CD14-positive monocyte (primary cell): ENCODE data around the gene RARRES1. TPM values are rescaled to one million over a fixed set of nuclear protein-coding genes. Genes with fewer than 3 reads are reported as not detected.

ENCODE experiments used
- DNase-seq, 3 donors: peaks; one replicate each; pipeline ENCODE4 v3.0.0-alpha.2; 2011 to 2022
- H2AFZ ChIP-seq: 2 replicates; pipeline ENCODE4 v1.6.0; 2012; ENCODE audit warnings: mild to moderate bottlenecking, low read depth, low read length, inconsistent platforms; ENCODE audit not compliant: insufficient read depth, poor library complexity, severe bottlenecking
- H3K27ac ChIP-seq, 2 donors: 1 replicate in 1 of 2; 2 replicates in 1 of 2; pipeline ENCODE4 v1.5.1; 2012 to 2013; ENCODE audit warnings: low read length in 2 of 2, control low read depth in 1 of 2, inconsistent platforms in 1 of 2, low read depth in 1 of 2, mild to moderate bottlenecking in 1 of 2
- H3K27me3 ChIP-seq, 2 donors: one replicate each; pipeline versions ENCODE4 v1.6.0 to v1.6.1; 2011 to 2013; ENCODE audit warnings: low read length in 2 of 2; ENCODE audit not compliant: control insufficient read depth in 2 of 2, insufficient read depth in 2 of 2
- H3K36me3 ChIP-seq, 2 donors: replicated peaks in 1 of 2; 1 replicate in 1 of 2; 2 replicates in 1 of 2; pipeline versions ENCODE4 v1.5.1 to v1.6.1; 2012 to 2013; ENCODE audit warnings: low read length in 2 of 2, control low read depth in 1 of 2, inconsistent platforms in 1 of 2, mild to moderate bottlenecking in 1 of 2; ENCODE audit not compliant: insufficient read depth in 2 of 2, control insufficient read depth in 1 of 2
- H3K4me1 ChIP-seq, 2 donors: 1 replicate in 1 of 2; 2 replicates in 1 of 2; pipeline versions ENCODE4 v1.5.1 to v1.6.1; 2012 to 2013; ENCODE audit warnings: low read length in 2 of 2, control low read depth in 1 of 2, inconsistent platforms in 1 of 2, mild to moderate bottlenecking in 1 of 2, moderate library complexity in 1 of 2; ENCODE audit not compliant: insufficient read depth in 2 of 2, control insufficient read depth in 1 of 2
- H3K4me2 ChIP-seq: replicated peaks from 2 replicates; pipeline ENCODE3; 2012; ENCODE audit warnings: low read length, moderate library complexity, mild to moderate bottlenecking; ENCODE audit not compliant: poor library complexity, severe bottlenecking; ENCODE audit errors: extremely low read depth
- H3K4me3 ChIP-seq, 3 experiments: fragments of 200-600 bp in 1 of 3; sonication (generic) in 1 of 3; replicated peaks in 1 of 3; 1 replicate in 2 of 3; 2 replicates in 1 of 3; pipeline ENCODE4 v1.5.1; 2011 to 2013; ENCODE audit warnings: low read length in 3 of 3, mild to moderate bottlenecking in 3 of 3, control low read depth in 2 of 3, low read depth in 2 of 3, inconsistent platforms in 1 of 3, moderate library complexity in 1 of 3
- H3K79me2 ChIP-seq: 2 replicates; pipeline ENCODE4 v1.6.0; 2012; ENCODE audit warnings: mild to moderate bottlenecking, control low read depth, inconsistent platforms, low read length, moderate library complexity; ENCODE audit not compliant: insufficient read depth
- H3K9ac ChIP-seq: 2 replicates; pipeline ENCODE4 v1.6.0; 2017; ENCODE audit warnings: low read length, mild to moderate bottlenecking; ENCODE audit not compliant: insufficient read depth, poor library complexity, severe bottlenecking
- H3K9me3 ChIP-seq, 2 donors: replicated peaks in 1 of 2; 1 replicate in 1 of 2; 2 replicates in 1 of 2; pipeline versions ENCODE4 v1.5.1 to v1.6.1; 2012 to 2013; ENCODE audit warnings: low read length in 2 of 2, control low read depth in 1 of 2; ENCODE audit not compliant: control insufficient read depth in 1 of 2, insufficient read depth in 1 of 2
- H4K20me1 ChIP-seq: 2 replicates; pipeline ENCODE4 v1.6.0; 2012; ENCODE audit warnings: mild to moderate bottlenecking, low read length, control low read depth, moderate library complexity; ENCODE audit not compliant: insufficient read depth
- H3K27ac Mint-ChIP-seq, 7 donors: one replicate each; pipeline ENCODE4 v1.8.0; 2020; ENCODE audit warnings: mild to moderate bottlenecking in 7 of 7, mixed read lengths in 7 of 7, moderate library complexity in 6 of 7, inconsistent platforms in 2 of 7
- H3K27me3 Mint-ChIP-seq, 3 donors: one replicate each; pipeline ENCODE4 v1.8.0; 2021 to 2022; ENCODE audit warnings: low read depth in 3 of 3, mild to moderate bottlenecking in 3 of 3, mixed read lengths in 3 of 3, moderate library complexity in 3 of 3, inconsistent platforms in 1 of 3
- H3K36me3 Mint-ChIP-seq, 2 donors: one replicate each; pipeline ENCODE4 v1.8.0; 2020; ENCODE audit warnings: mixed read lengths in 2 of 2, inconsistent platforms in 1 of 2, mild to moderate bottlenecking in 1 of 2
- H3K4me1 Mint-ChIP-seq: one replicate; pipeline ENCODE4 v1.8.0; 2020; ENCODE audit warnings: mild to moderate bottlenecking, mixed read lengths
- H3K4me3 Mint-ChIP-seq, 2 donors: one replicate each; pipeline ENCODE4 v1.8.0; 2020; ENCODE audit warnings: mild to moderate bottlenecking in 2 of 2, mixed read lengths in 2 of 2, moderate library complexity in 1 of 2
- H3K9me3 Mint-ChIP-seq, 7 donors: one replicate each; pipeline ENCODE4 v1.8.0; 2020 to 2022; ENCODE audit warnings: mixed read lengths in 7 of 7, mild to moderate bottlenecking in 6 of 7, moderate library complexity in 6 of 7, inconsistent platforms in 2 of 7
- WGBS: methylation state at CpG from one replicate; pipeline ENCODE4 v1.1.5; 2013; ENCODE audit warnings: missing lambda C conversion rate; ENCODE audit not compliant: insufficient coverage; 5-methylcytosine and 5-hydroxymethylcytosine counted together
- intact Hi-C, 2 donors: fragments of 100-400 bp; cut with micrococcal nuclease; formaldehyde crosslinking; loops; one replicate each; pipeline versions ENCODE4 v1.15.0 to v1.15.1; 2023
- polyA plus RNA-seq, 3 donors: library from polyadenylated mRNA; depleted of rRNA in 1 of 3; unstranded in 2 of 3; stranded (reverse) in 1 of 3; fragments of 300-500 nt in 2 of 3; fragments of >200 nt in 1 of 3; fragmentation: Illumina TruSeq in 2 of 3; gene quantifications; 1 replicate in 2 of 3; 2 replicates in 1 of 3; pipeline ENCODE4 v1.2.3, GENCODE V29; 2012 to 2021
- TF ChIP-seq, protein P1 (sequence below): fragments of 200-600 bp; IDR thresholded peaks from one replicate; pipeline ENCODE4 v1.8.0; 2022; ENCODE audit warnings: antibody characterized with exemption, mild to moderate bottlenecking

The RARRES1 gene
- polyA plus RNA-seq, 3 donors, result not detected

DNA sequence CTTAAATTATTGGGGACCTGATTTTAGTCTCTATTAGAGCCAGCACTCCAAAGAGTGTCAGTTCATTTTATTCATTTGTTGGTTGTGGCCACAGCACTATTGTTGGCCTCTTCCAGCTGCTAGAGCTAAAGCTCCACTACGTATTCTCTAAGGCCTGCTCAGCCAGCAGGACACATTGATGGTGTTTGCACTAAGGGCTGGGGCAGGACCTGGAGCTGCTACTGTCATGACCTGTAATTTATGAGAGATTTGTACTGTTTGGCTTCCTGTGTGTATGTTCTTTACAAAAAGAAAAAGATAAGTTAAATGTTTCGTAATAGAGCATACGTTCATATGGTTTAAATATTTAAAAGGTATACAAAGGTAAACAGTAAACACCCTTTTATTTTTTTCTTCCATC is 79.8 kb downstream of the RARRES1 start:
- intact Hi-C loops, result no loop called here
- Histone ChIP-seq H3K9ac (no peak overlapping the region), H4K20me1 (no peaks in the 10 kb centered on the region), H2AFZ (no peak overlapping the region), H3K79me2 (peaks cover 3% of the 10 kb centered on the region), H3K36me3 (peaks cover 81 to 95% of the 10 kb centered on the region in 2 donors), H3K27me3 (no peaks in the 10 kb centered on the region), H3K4me2 (no peak overlapping the region), H3K4me1 (no peaks in the 10 kb centered on the region), H3K9me3 (no peaks in the 10 kb centered on the region), H3K4me3 (no peak overlapping the region), H3K27ac (no peak overlapping the region)
- Mint-ChIP-seq H3K4me3 (no peak overlapping the region), H3K4me1 (no peaks in the 10 kb centered on the region), H3K27me3 (no peaks in the 10 kb centered on the region), H3K36me3 (peaks cover 73 to 88% of the 10 kb centered on the region in 2 donors), H3K9me3 (no peaks in the 10 kb centered on the region), H3K27ac (no peak overlapping the region)
- TF ChIP-seq, protein P1, sequence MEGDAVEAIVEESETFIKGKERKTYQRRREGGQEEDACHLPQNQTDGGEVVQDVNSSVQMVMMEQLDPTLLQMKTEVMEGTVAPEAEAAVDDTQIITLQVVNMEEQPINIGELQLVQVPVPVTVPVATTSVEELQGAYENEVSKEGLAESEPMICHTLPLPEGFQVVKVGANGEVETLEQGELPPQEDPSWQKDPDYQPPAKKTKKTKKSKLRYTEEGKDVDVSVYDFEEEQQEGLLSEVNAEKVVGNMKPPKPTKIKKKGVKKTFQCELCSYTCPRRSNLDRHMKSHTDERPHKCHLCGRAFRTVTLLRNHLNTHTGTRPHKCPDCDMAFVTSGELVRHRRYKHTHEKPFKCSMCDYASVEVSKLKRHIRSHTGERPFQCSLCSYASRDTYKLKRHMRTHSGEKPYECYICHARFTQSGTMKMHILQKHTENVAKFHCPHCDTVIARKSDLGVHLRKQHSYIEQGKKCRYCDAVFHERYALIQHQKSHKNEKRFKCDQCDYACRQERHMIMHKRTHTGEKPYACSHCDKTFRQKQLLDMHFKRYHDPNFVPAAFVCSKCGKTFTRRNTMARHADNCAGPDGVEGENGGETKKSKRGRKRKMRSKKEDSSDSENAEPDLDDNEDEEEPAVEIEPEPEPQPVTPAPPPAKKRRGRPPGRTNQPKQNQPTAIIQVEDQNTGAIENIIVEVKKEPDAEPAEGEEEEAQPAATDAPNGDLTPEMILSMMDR, result no peak
- WGBS, result 100% methylated on average over 1 of the region's 3 CpGs
- DNase-seq, result no peak

DNA sequence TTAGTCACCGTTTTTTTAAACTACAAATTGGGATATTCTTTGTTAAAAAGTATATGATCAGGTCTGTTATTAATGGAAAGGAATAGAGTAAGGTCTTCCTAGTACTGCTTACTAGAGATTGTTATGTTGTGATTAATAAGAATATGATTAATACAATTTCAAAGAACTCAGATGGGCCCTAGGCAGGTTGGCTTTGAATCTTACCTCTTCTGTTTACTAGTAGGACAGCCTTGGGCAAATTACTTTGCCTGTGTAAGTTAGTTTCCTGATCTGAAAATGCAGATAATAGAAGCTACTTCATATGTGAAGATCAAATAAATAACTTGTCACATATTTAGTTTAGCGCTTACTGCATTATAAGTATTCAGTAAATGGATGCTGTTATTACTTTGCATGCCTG is 81.1 kb downstream of the RARRES1 start:
- no peak for DNase-seq
- no peaks in the 10 kb centered on the region for H3K9me3 ChIP-seq
- no peaks in the 10 kb centered on the region for H3K9me3 Mint-ChIP-seq
- no CpG with 5 or more reads among the region's 2 CpGs for WGBS
- H3K4me3 Mint-ChIP-seq, result no peak overlapping the region
- no peak overlapping the region for H3K27ac Mint-ChIP-seq
- H3K36me3 Mint-ChIP-seq, result peaks cover 76 to 90% of the 10 kb centered on the region in 2 donors
- H3K27ac ChIP-seq, result no peak overlapping the region
- no peak overlapping the region for H3K4me2 ChIP-seq
- H4K20me1 ChIP-seq, result no peaks in the 10 kb centered on the region
- no peak overlapping the region for H3K9ac ChIP-seq
- H3K4me1 ChIP-seq, result no peaks in the 10 kb centered on the region
- H3K4me3 ChIP-seq, result no peak overlapping the region
- peaks cover 81 to 96% of the 10 kb centered on the region in 2 donors for H3K36me3 ChIP-seq
- no peak overlapping the region for H2AFZ ChIP-seq
- H3K27me3 Mint-ChIP-seq, result no peaks in the 10 kb centered on the region
- intact Hi-C loops, result no loop called here
- no peaks in the 10 kb centered on the region for H3K27me3 ChIP-seq
- H3K4me1 Mint-ChIP-seq, result peaks cover 2% of the 10 kb centered on the region
- peaks cover 8% of the 10 kb centered on the region for H3K79me2 ChIP-seq
- TF ChIP-seq, protein P1, result no peak
